ENCODE measurements around the gene CCSER1.

CCSER1 gene

GRCh38 chr4:90757534-90758060 is 630.4 kb downstream of the CCSER1 start:
- no peaks in the 10 kb centered on the region for H3K27me3 Mint-ChIP-seq
- H3K9me3 Mint-ChIP-seq: no peaks in the 10 kb centered on the region
- H3K27ac Mint-ChIP-seq: no peak overlapping the region
- no peak for ATAC-seq (ENCODE audit: low read depth)
- no peaks in the 10 kb centered on the region for H3K4me1 Mint-ChIP-seq
- peaks cover 2% of the 10 kb centered on the region for H3K36me3 Mint-ChIP-seq
- no peak for DNase-seq (ENCODE audit: low spot score in 2 of 2)
- no peak overlapping the region for H3K4me3 Mint-ChIP-seq

- no peak overlapping the region for H3K27ac Mint-ChIP-seq
- H3K4me1 Mint-ChIP-seq: no peaks in the 10 kb centered on the region
- no peaks in the 10 kb centered on the region for H3K9me3 Mint-ChIP-seq
- DNase-seq (ENCODE audit: low spot score in 2 of 2) (no peak), ATAC-seq (ENCODE audit: low read depth) (no peak)
- peaks cover 2% of the 10 kb centered on the region for H3K36me3 Mint-ChIP-seq
- H3K27me3 Mint-ChIP-seq: no peaks in the 10 kb centered on the region
- H3K4me3 Mint-ChIP-seq: no peak overlapping the region
Measured at GRCh38 chr4:90760059-90760458, 632.9 kb downstream of the CCSER1 start.

DNA sequence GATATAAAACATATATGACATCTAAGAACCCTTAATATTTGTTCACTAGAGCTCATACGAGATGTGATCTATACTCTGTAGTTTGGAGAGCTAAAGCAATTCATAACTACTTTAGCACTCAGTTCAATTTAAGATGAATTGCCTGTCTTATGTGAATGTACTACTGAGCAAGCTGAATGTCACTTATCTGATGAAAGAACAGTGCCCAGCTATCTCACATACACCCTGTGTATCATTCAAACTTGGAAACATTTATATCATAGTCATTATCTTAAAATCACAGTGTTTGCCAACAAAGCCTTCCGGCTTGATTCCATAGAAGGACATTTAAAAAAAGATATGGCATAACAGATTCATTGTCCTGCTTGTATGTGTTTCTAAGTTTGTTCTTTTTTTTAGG is 639.6 kb downstream of the CCSER1 start:
- Mint-ChIP-seq H3K4me1 (no peaks in the 10 kb centered on the region), H3K27me3 (no peaks in the 10 kb centered on the region), H3K9me3 (no peaks in the 10 kb centered on the region), H3K4me3 (no peak overlapping the region), H3K36me3 (peaks cover 8% of the 10 kb centered on the region), H3K27ac (no peak overlapping the region)
- DNase-seq (ENCODE audit: low spot score in 2 of 2) (no peak), ATAC-seq (ENCODE audit: low read depth) (no peak)

DNA sequence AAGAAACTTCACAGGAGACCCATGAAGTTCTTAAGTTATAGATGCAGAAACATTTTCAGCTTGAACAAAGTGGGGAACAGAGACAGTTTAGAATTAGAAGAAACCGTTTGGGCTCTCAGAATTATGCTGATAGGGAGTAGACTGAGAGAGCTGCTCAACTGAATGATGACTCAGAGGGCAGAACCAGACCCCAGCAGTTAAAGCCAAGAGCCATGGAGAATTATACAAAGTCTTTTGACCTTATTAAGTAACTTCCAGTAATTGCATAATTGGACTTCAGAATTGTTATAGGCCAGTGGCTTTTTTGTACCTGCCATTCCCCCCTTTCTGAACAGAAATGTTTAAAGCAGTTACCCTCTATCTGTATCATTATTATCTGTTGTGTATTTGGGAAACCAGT is 642.1 kb downstream of the CCSER1 start:
- Mint-ChIP-seq H3K36me3 (peaks cover 6% of the 10 kb centered on the region), H3K27ac (no peak overlapping the region), H3K27me3 (no peaks in the 10 kb centered on the region), H3K9me3 (no peaks in the 10 kb centered on the region), H3K4me3 (no peak overlapping the region), H3K4me1 (no peaks in the 10 kb centered on the region)
- DNase-seq (ENCODE audit: low spot score in 2 of 2): no peak
- no peak for ATAC-seq (ENCODE audit: low read depth)

GRCh38 chr4:90780193-90780592 is 653.0 kb downstream of the CCSER1 start:
- Mint-ChIP-seq H3K27ac (no peak overlapping the region), H3K4me1 (peaks cover 3% of the 10 kb centered on the region), H3K4me3 (no peak overlapping the region), H3K27me3 (no peaks in the 10 kb centered on the region), H3K9me3 (no peaks in the 10 kb centered on the region), H3K36me3 (peaks cover 11% of the 10 kb centered on the region)
- DNase-seq (ENCODE audit: low spot score in 2 of 2) (no peak), ATAC-seq (ENCODE audit: low read depth) (no peak)

DNA sequence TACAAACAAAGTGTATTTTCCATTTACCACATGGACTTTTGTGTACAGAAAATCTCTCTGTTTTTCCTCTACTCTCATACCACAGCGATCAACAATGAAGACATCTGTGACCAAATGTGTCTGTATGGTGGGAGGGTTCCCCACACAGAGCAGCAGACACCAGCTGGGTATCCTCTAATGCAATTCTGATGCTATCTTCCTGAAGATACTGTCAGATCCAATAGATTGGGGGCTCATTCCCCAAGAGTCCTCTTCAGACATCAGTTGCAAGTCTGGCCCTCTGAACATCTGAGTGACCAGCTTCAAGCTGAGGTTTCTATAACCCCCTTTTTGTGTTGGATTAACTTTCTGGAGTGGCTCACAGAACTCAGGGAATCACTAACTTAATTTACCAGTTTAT is 659.4 kb downstream of the CCSER1 start:
- Mint-ChIP-seq H3K27ac (no peak overlapping the region), H3K9me3 (peaks cover 5% of the 10 kb centered on the region), H3K4me3 (no peak overlapping the region), H3K27me3 (no peaks in the 10 kb centered on the region), H3K36me3 (peaks cover 13% of the 10 kb centered on the region), H3K4me1 (no peaks in the 10 kb centered on the region)
- DNase-seq (ENCODE audit: low spot score in 2 of 2): no peak
- no peak for ATAC-seq (ENCODE audit: low read depth)

DNA sequence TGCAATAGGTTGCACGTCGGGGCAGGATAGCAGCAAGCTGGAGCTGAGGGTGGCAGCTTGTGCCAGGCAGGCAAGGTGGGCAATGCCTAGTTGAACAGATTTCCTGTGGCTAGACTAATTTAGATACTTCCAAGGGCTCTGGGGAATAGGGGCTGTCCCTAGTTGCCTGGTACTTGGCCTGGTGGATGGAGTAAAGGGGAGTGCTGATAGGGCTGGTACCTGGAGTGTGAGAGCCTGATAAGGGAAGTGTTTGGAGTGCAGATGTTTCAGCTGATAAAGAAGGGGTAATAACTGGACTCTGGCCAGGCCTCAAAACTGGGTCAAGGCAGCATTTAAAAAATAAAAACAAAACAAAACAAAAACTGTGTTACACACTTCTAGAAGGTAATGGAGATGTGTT is 665.5 kb downstream of the CCSER1 start:
- no peak for DNase-seq (ENCODE audit: low spot score in 2 of 2)
- Mint-ChIP-seq H3K9me3 (peaks cover 12% of the 10 kb centered on the region), H3K4me1 (peaks cover 4% of the 10 kb centered on the region), H3K27ac (no peak overlapping the region), H3K4me3 (no peak overlapping the region), H3K27me3 (no peaks in the 10 kb centered on the region), H3K36me3 (peaks cover 34% of the 10 kb centered on the region)
- no peak for ATAC-seq (ENCODE audit: low read depth)

GRCh38 chr4:90798948-90799347 is 671.8 kb downstream of the CCSER1 start:
- H3K36me3 Mint-ChIP-seq: peaks cover 32% of the 10 kb centered on the region
- H3K27me3 Mint-ChIP-seq: no peaks in the 10 kb centered on the region
- ATAC-seq (ENCODE audit: low read depth) (no peak), DNase-seq (ENCODE audit: low spot score in 2 of 2) (no peak)
- H3K4me3 Mint-ChIP-seq: no peak overlapping the region
- peaks cover 2% of the 10 kb centered on the region for H3K4me1 Mint-ChIP-seq
- H3K9me3 Mint-ChIP-seq: peaks cover 8% of the 10 kb centered on the region
- no peak overlapping the region for H3K27ac Mint-ChIP-seq

- H3K27me3 Mint-ChIP-seq: no peaks in the 10 kb centered on the region
- H3K27ac Mint-ChIP-seq: no peak overlapping the region
- peaks cover 27% of the 10 kb centered on the region for H3K36me3 Mint-ChIP-seq
- peaks cover 2% of the 10 kb centered on the region for H3K4me1 Mint-ChIP-seq
- H3K4me3 Mint-ChIP-seq: no peak overlapping the region
- DNase-seq (ENCODE audit: low spot score in 2 of 2) (no peak), ATAC-seq (ENCODE audit: low read depth) (no peak)
- peaks cover 7% of the 10 kb centered on the region for H3K9me3 Mint-ChIP-seq
Measured at GRCh38 chr4:90799895-90800294, 672.7 kb downstream of the CCSER1 start.

DNA sequence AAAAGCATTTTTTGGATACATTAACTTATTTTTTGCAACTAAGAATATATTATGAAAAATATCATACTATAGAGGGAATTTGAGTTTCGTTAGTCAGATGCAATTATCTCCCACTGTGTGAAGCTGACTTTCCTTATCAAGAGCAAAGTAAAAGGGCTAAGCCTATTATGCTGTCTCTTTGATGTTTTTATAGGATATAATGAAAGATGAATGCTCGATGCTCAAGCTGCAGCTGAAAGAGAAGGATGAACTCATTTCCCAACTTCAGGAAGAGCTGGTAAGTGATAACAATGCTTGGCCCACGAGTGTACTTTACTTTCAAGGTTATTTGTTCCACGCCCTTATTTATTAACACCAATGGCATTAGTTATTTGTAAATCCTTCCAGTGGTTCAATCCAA is 688.4 kb downstream of the CCSER1 start:
- H3K9me3 Mint-ChIP-seq: peaks cover 15% of the 10 kb centered on the region
- ATAC-seq (ENCODE audit: low read depth) (no peak), DNase-seq (ENCODE audit: low spot score in 2 of 2) (no peak)
- no peaks in the 10 kb centered on the region for H3K27me3 Mint-ChIP-seq
- H3K4me1 Mint-ChIP-seq: no peaks in the 10 kb centered on the region
- peaks cover 40% of the 10 kb centered on the region for H3K36me3 Mint-ChIP-seq
- H3K4me3 Mint-ChIP-seq: no peak overlapping the region
- no peak overlapping the region for H3K27ac Mint-ChIP-seq

DNA sequence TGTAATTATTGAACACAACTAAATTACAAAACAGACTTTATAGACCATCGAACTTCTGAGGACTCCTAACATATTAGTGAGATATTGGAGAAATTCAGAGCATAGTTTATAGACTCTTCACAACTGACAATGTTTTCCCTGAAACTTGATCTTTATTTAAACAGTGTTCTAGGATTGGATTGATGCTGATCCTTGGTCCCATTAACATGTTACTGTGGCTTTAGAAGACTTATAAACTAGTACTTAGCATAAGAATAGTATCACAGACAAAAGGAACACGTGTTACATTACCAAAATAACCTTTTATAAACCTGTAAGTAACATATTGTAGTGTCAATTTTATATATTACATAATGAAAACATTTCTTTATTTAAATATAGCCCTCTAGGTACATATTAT is 689.6 kb downstream of the CCSER1 start:
- Mint-ChIP-seq H3K27me3 (no peaks in the 10 kb centered on the region), H3K4me1 (no peaks in the 10 kb centered on the region), H3K27ac (no peak overlapping the region), H3K36me3 (peaks cover 36% of the 10 kb centered on the region), H3K9me3 (peaks cover 10% of the 10 kb centered on the region), H3K4me3 (no peak overlapping the region)
- DNase-seq (ENCODE audit: low spot score in 2 of 2) (no peak), ATAC-seq (ENCODE audit: low read depth) (no peak)

DNA sequence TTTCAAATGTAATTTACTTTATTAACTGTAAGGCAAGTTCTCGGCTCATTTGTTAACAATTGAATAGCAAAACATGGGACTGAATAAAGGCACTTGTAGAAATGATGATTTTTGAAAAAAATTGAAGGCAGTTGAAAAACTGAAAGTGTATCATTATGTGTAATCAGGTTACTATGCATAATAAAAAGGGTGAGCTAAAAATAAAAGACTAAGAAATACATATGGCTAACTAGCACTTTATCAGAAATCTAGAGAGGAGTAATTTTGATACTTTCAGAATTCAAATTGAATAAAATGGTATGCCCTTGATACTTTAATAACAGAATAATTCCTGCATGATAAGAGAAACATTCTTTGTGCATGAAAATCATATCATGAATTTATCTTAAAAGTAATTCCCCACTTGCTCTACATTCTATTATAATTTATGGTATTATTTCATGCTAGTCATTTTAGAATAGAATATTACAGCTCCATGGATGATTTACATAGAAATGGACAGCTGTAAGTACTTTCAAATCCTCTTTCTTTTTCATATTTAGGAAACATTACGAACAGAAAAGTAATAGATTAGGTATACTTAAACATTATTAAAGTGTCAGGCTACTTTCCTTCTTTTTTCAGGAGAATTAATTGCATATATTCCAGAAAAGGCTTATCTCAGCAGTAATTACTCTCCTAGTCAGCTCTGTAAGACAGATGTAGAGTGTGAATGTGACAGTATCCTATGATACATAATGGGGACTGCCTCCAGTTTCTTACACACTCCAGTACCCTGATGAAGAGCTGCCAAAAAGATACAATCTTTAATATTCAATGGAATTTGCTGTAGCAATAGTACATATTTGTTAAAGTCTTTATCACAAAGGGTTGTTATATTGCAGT is 697.3 kb downstream of the CCSER1 start:
- ATAC-seq (ENCODE audit: low read depth): no peak
- Mint-ChIP-seq H3K4me1 (no peaks in the 10 kb centered on the region), H3K4me3 (no peak overlapping the region), H3K9me3 (no peaks in the 10 kb centered on the region), H3K27ac (no peak overlapping the region), H3K36me3 (peaks cover 4% of the 10 kb centered on the region), H3K27me3 (no peaks in the 10 kb centered on the region)
- no peak for DNase-seq (ENCODE audit: low spot score in 2 of 2)

- Mint-ChIP-seq H3K27ac (no peak overlapping the region), H3K4me3 (no peak overlapping the region), H3K36me3 (peaks cover 5% of the 10 kb centered on the region), H3K27me3 (no peaks in the 10 kb centered on the region), H3K4me1 (no peaks in the 10 kb centered on the region), H3K9me3 (no peaks in the 10 kb centered on the region)
- DNase-seq (ENCODE audit: low spot score in 2 of 2) (no peak), ATAC-seq (ENCODE audit: low read depth) (no peak)
Measured at GRCh38 chr4:90825849-90826248, 698.7 kb downstream of the CCSER1 start.

GRCh38 chr4:90833706-90834105 is 706.5 kb downstream of the CCSER1 start:
- DNase-seq (ENCODE audit: low spot score in 2 of 2) (no peak), ATAC-seq (ENCODE audit: low read depth) (no peak)
- Mint-ChIP-seq H3K36me3 (peaks cover 5% of the 10 kb centered on the region), H3K4me1 (no peaks in the 10 kb centered on the region), H3K9me3 (no peaks in the 10 kb centered on the region), H3K27ac (no peak overlapping the region), H3K27me3 (no peaks in the 10 kb centered on the region), H3K4me3 (no peak overlapping the region)

GRCh38 chr4:90837241-90837640 is 710.0 kb downstream of the CCSER1 start:
- H3K9me3 Mint-ChIP-seq: no peaks in the 10 kb centered on the region
- no peak for ATAC-seq (ENCODE audit: low read depth)
- no peaks in the 10 kb centered on the region for H3K4me1 Mint-ChIP-seq
- H3K36me3 Mint-ChIP-seq: peaks cover 2% of the 10 kb centered on the region
- H3K4me3 Mint-ChIP-seq: no peak overlapping the region
- H3K27ac Mint-ChIP-seq: no peak overlapping the region
- no peaks in the 10 kb centered on the region for H3K27me3 Mint-ChIP-seq
- DNase-seq (ENCODE audit: low spot score in 2 of 2): no peak
